ENCODE measurements around the gene PDLIM1. TPM values are rescaled to one million over a fixed set of nuclear protein-coding genes. Genes with fewer than 3 reads are reported as not detected.

PDLIM1 gene
- total RNA-seq, 1 experiment from 2014 or later = 202 TPM

DNA sequence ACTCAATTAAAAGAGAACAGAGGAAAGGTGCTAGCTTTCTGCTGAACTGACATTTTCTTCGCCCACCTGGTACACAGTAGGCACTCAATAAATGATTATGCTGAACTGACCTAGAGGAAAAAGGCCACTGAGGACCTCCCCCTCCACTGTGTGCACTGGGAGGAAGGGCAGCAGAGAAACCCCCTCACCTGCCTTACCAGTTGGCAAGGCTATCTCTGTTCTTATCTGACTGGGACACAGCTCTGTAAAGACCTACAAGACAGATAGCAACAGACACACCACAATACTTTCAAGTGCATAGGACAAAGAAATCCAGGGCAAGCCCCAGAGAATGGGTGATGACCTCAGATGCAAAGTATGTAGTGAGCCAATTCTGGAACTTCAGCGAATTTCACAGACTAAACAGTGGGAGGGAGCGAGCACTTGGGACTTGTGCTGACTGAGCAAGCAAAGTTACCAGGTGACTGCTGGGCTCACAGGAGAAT lies 30.4 kb downstream of the PDLIM1 start:
- Histone ChIP-seq H3K4me1 (replicated peaks; ENCODE audit: insufficient read depth) (peaks cover 55% of the 10 kb centered on the region), H3F3A (ENCODE audit: insufficient read depth, low read depth) (peaks cover 40% of the 10 kb centered on the region), H3K4me2 (peak overlapping the region; percentile 59), H3K79me2 (ENCODE audit: low read depth) (peaks cover 39% of the 10 kb centered on the region), H4K20me1 (ENCODE audit: insufficient read depth) (no peaks in the 10 kb centered on the region), H2AFZ (no peak overlapping the region), H3K27me3 (ENCODE audit: insufficient read depth, low read depth) (no peaks in the 10 kb centered on the region), H3K9me2 (ENCODE audit: insufficient read depth) (no peaks in the 10 kb centered on the region), H3K27ac (peak overlapping the region; percentile 97), H3K4me3 (no peak overlapping the region), H3K9me3 (ENCODE audit: insufficient read depth, low read depth) (no peaks in the 10 kb centered on the region), H3K36me3 (ENCODE audit: low read depth) (peaks cover 24% of the 10 kb centered on the region)
- DNase-seq = peak; percentile 52 to 83
- POLR2A ChIA-PET (ENCODE audit: unreplicated experiment) = interaction anchor here (0.5 kb wide), 1 partner anchor 146 kb away, joined by 7 read pairs; no protein-coding TSS in a partner anchor
- CTCF ChIA-PET = no interaction called here
- no peak for TF ChIP-seq EZH2 (IDR thresholded peaks at IDR 0.05; ENCODE audit: low read depth)
- TF ChIP-seq, protein P1, sequence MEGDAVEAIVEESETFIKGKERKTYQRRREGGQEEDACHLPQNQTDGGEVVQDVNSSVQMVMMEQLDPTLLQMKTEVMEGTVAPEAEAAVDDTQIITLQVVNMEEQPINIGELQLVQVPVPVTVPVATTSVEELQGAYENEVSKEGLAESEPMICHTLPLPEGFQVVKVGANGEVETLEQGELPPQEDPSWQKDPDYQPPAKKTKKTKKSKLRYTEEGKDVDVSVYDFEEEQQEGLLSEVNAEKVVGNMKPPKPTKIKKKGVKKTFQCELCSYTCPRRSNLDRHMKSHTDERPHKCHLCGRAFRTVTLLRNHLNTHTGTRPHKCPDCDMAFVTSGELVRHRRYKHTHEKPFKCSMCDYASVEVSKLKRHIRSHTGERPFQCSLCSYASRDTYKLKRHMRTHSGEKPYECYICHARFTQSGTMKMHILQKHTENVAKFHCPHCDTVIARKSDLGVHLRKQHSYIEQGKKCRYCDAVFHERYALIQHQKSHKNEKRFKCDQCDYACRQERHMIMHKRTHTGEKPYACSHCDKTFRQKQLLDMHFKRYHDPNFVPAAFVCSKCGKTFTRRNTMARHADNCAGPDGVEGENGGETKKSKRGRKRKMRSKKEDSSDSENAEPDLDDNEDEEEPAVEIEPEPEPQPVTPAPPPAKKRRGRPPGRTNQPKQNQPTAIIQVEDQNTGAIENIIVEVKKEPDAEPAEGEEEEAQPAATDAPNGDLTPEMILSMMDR (conservative IDR thresholded peaks at IDR 0.05) = no peak
- BruUV-seq (replicated peaks) = no TSS peak
- intact Hi-C loops (cut with micrococcal nuclease; ENCODE audit: unreplicated experiment) = loop anchor here (5.0 kb wide), 3 partner anchors 47 to 102 kb away; no protein-coding TSS in a partner anchor

DNA sequence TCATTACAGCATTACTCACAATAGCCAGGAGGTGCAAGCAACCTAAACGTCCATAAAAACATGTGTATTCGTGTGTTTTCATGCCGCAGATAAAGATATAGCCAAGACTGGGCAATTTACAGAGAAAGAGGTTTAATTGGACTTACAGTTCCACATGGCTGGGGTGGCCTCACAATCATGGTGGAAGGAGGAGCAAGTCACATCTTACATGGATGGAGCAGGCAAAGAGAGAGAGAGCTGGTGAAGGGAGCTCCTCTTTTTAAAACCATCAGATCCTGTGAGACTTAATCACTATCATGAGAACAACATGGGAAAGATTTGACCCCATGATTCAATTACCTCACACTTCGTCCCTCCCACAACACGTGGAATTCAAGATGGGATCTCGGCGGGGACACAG lies 33.0 kb downstream of the PDLIM1 start:
- no peak overlapping the region for H3K27ac ChIP-seq
- peaks cover 24% of the 10 kb centered on the region for H3K36me3 ChIP-seq (ENCODE audit: low read depth)
- ChIA-PET CTCF (no interaction called here), POLR2A (ENCODE audit: unreplicated experiment) (no interaction called here)
- H3K4me3 ChIP-seq = no peak overlapping the region
- no peaks in the 10 kb centered on the region for H3K27me3 ChIP-seq (ENCODE audit: insufficient read depth, low read depth)
- no peaks in the 10 kb centered on the region for H4K20me1 ChIP-seq (ENCODE audit: insufficient read depth)
- H3F3A ChIP-seq (ENCODE audit: insufficient read depth, low read depth) = peaks cover 17% of the 10 kb centered on the region
- H3K4me1 ChIP-seq (replicated peaks; ENCODE audit: insufficient read depth) = peaks cover 31% of the 10 kb centered on the region
- intact Hi-C loops (cut with micrococcal nuclease; ENCODE audit: unreplicated experiment) = no loop called here
- no peak for TF ChIP-seq EZH2 (IDR thresholded peaks at IDR 0.05; ENCODE audit: low read depth)
- TF ChIP-seq, protein P1 (conservative IDR thresholded peaks at IDR 0.05) = no peak
- peaks cover 50% of the 10 kb centered on the region for H3K79me2 ChIP-seq (ENCODE audit: low read depth)
- no peak overlapping the region for H3K4me2 ChIP-seq
- BruUV-seq (replicated peaks) = no TSS peak
- no peak overlapping the region for H2AFZ ChIP-seq
- H3K9me3 ChIP-seq (ENCODE audit: insufficient read depth, low read depth) = no peaks in the 10 kb centered on the region
- no peaks in the 10 kb centered on the region for H3K9me2 ChIP-seq (ENCODE audit: insufficient read depth)
- no peak for DNase-seq

DNA sequence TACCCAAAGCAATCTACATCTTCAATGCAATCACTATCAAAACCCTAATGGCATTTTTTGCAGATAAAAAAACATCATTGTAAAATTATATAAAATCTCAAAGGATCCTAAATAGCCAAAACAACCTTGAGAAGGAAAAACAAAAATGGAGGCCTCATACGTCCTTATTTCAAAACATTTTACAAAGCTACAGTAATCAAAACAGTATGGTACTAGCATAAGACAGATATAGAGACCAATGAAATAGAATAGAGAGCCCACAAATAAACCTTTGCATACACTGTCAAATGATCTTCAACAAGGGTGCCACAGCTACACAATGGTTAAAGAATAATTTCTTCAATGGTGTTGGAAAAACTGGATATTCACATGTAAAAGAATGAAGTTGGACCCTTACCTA lies 34.5 kb downstream of the PDLIM1 start:
- Histone ChIP-seq H3F3A (ENCODE audit: insufficient read depth, low read depth) (peaks cover under 1% of the 10 kb centered on the region; the same call in 1 of the 2 replicates), H3K4me2 (no peak overlapping the region), H3K9me3 (ENCODE audit: insufficient read depth, low read depth) (no peaks in the 10 kb centered on the region), H4K20me1 (ENCODE audit: insufficient read depth) (no peaks in the 10 kb centered on the region), H3K79me2 (ENCODE audit: low read depth) (peaks cover 38% of the 10 kb centered on the region), H3K36me3 (ENCODE audit: low read depth) (peaks cover 19% of the 10 kb centered on the region), H3K9me2 (ENCODE audit: insufficient read depth) (no peaks in the 10 kb centered on the region), H3K4me1 (replicated peaks; ENCODE audit: insufficient read depth) (peaks cover 15% of the 10 kb centered on the region), H2AFZ (no peak overlapping the region), H3K27me3 (ENCODE audit: insufficient read depth, low read depth) (no peaks in the 10 kb centered on the region), H3K4me3 (no peak overlapping the region), H3K27ac (no peak overlapping the region)
- POLR2A ChIA-PET (ENCODE audit: unreplicated experiment) = no interaction called here
- TF ChIP-seq, protein P1 (conservative IDR thresholded peaks at IDR 0.05) = no peak
- TF ChIP-seq EZH2 (IDR thresholded peaks at IDR 0.05; ENCODE audit: low read depth) = no peak
- intact Hi-C loops (cut with micrococcal nuclease; ENCODE audit: unreplicated experiment) = no loop called here
- no peak for DNase-seq
- CTCF ChIA-PET = no interaction called here
- BruUV-seq (replicated peaks) = no TSS peak
